WTC11 (cell line): Measurements from ENCODE around the gene OR51D1.

Experiments used
- AFF4 ChIP-seq: sonication (generic); formaldehyde crosslinking; IDR thresholded peaks from 2 replicates; pipeline ENCODE4 v1.8.1; 2023; ENCODE audit warnings: mild to moderate bottlenecking, missing genetic modification reagents, borderline replicate concordance
- CTCF ChIP-seq: fragments of 200-600 bp; IDR thresholded peaks from 2 replicates; pipeline ENCODE4 v1.8.0; 2022; ENCODE audit warnings: antibody characterized with exemption
- MLX ChIP-seq: sonication (generic); formaldehyde crosslinking; IDR thresholded peaks from 2 replicates; pipeline ENCODE4 v1.8.1; 2023; ENCODE audit warnings: mild to moderate bottlenecking, missing genetic modification reagents, moderate library complexity
- SP1 ChIP-seq: sonication (generic); formaldehyde crosslinking; conservative IDR thresholded peaks from 2 replicates; pipeline ENCODE4 v1.8.1; 2022; ENCODE audit warnings: missing genetic modification reagents

- TF ChIP-seq MLX (CRISPR knock-in tag) = no peak
- TF ChIP-seq CTCF = no peak
- no peak for TF ChIP-seq SP1 (CRISPR knock-in tag)
- no peak for TF ChIP-seq AFF4 (CRISPR knock-in tag)
Observed at GRCh38 chr11:4636136-4636535, 1.1 kb upstream of the OR51D1 start.
